Choroid plexus epithelial cell (primary cell): ENCODE results near the gene TMED8.
A peak's percentile ranks its signal among the peaks of the same experiment; 100 is the strongest.
"Not testable (repeated sequence)": the region's sequence is repeated elsewhere in the genome, so short reads cannot be mapped to it uniquely, and the experiment has no call there.

ENCODE experiments used
- DNase-seq: peaks from one replicate; pipeline ENCODE4 v3.0.0-alpha.2; 2010; ENCODE audit warnings: low read depth
- H3K4me3 ChIP-seq: 2 replicates; pipeline ENCODE4 v1.5.1; 2011; ENCODE audit warnings: low read depth, mild to moderate bottlenecking, control low read depth, low read length, moderate library complexity
- TF ChIP-seq, protein P1 (sequence below): conservative IDR thresholded peaks from 2 replicates; pipeline ENCODE4 v1.5.1; 2011; ENCODE audit warnings: low read depth, mild to moderate bottlenecking, control low read depth, inconsistent platforms, low read length, moderate library complexity

Gene TMED8

DNA sequence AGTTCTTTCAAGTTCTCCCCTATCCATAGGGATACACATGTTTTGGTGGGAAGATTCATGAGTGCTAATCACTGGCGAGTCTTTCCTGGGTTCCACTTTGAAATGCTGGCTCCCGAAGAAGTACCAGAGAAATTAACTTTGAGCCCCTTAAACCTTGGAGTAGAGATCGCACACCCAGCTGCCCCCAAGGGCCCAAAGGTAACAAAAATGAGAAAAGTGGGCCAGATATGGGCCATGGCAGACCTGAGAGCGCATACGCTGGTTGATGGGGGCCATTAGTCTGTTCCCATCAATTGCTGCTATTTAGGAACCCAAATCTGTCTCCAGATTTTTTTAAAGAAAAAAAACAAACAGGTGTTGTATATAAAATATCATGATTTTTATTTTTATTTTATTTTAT is 53.9 kb downstream of the TMED8 start:
- H3K4me3 ChIP-seq, result no peak overlapping the region
- TF ChIP-seq, protein P1, sequence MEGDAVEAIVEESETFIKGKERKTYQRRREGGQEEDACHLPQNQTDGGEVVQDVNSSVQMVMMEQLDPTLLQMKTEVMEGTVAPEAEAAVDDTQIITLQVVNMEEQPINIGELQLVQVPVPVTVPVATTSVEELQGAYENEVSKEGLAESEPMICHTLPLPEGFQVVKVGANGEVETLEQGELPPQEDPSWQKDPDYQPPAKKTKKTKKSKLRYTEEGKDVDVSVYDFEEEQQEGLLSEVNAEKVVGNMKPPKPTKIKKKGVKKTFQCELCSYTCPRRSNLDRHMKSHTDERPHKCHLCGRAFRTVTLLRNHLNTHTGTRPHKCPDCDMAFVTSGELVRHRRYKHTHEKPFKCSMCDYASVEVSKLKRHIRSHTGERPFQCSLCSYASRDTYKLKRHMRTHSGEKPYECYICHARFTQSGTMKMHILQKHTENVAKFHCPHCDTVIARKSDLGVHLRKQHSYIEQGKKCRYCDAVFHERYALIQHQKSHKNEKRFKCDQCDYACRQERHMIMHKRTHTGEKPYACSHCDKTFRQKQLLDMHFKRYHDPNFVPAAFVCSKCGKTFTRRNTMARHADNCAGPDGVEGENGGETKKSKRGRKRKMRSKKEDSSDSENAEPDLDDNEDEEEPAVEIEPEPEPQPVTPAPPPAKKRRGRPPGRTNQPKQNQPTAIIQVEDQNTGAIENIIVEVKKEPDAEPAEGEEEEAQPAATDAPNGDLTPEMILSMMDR, result no peak
- DNase-seq, result no peak

DNA sequence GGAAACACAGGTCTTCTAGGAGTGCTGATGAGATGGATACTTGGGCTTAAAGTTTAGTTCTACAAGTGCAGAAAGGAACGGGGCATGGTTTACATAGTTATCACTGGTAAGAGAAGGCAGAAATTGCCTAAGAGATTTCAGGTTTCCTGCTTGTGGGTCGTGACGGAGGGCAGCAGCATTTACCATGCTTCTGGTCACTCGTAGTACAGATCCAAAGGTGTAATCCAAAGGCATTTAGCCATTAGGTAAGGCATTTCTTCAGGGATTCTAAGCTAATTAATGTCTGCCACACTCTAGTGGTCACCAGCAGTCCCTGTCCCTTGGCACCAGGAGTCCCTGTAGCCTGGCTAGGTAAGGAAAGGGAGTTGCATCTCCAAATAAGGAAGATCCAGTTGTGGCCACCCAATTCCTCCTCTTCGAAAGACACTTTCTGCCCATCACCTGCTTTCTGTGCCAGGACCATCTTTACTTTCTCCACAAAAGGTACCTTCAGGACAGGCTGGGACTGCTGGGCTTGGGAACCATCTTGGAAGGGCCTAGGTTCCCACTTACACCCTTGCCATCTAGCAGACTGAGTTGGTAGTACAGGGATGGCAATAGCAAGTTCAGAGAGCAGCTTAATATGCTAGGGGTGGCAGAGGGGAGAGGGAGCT is 54.5 kb downstream of the TMED8 start:
- TF ChIP-seq, protein P1, result no peak
- no peak for DNase-seq
- peak overlapping the region; percentile 98 for H3K4me3 ChIP-seq

DNA sequence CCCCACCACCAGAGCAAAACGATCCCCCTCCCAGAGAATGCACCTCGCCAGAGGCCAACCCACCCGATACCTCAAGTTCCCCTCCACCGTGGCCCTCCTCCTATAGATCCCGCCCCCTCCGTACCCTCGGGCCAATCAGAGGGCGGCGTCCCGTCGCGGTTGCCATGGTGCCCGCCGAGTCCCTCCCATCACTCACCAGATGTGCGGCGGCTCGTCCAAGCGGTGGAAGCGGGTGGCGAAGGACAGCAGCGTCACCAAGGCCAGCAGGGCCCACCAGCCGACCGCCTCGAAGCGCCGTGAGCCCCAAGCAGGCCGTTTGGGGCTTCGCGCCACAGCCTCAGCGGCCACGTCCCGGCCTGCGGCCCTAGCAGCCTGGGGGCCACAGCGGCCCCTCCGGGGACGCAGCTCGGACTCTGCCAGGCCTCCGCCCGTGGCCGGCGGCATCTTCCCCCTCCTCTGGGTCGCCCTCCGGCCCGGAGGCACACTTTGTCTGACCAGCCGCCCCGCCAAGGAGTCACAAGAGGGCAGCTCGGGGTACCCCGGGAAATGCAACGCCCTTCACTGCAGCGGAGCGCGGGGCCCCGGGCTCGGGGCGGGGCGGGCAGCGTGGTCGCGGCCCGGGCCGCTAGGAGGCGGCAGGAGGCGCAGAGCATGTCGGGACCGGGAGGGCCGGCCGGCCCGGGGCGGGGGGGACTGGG is 56.5 kb downstream of the TMED8 start, which contains the start of gene POMT2:
Gene POMT2 (minus strand): TSS at position 646 of the 698 bp plus-strand sequence. CDS start 202 bp downstream, at position 444.
- TF ChIP-seq, protein P1, result no peak
- H3K4me3 ChIP-seq, result peak within 1 kb of the TSS; percentile 98
- DNase-seq, result peak; percentile 90

DNA sequence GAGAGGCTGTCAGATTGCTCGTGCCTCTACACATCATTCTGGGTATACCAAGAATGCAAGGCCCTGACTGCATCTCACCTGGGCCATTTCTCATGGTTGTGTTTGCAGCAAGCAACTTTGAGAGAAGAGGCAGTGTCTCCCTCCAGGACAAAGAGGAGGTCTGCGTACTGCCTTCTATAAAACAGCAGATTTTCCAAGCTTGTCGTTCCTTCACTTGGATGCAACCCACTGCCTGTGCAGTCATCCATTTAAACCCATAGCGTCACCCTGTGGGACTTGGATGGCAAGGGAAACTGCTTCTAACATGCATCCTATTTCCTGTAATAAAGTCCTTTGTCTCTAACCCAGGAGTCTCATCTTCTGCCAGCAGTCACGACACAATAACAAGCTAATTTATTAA is 57.5 kb downstream of the TMED8 start:
- no peak for DNase-seq
- H3K4me3 ChIP-seq, result no peak overlapping the region
- TF ChIP-seq, protein P1, result no peak

DNA sequence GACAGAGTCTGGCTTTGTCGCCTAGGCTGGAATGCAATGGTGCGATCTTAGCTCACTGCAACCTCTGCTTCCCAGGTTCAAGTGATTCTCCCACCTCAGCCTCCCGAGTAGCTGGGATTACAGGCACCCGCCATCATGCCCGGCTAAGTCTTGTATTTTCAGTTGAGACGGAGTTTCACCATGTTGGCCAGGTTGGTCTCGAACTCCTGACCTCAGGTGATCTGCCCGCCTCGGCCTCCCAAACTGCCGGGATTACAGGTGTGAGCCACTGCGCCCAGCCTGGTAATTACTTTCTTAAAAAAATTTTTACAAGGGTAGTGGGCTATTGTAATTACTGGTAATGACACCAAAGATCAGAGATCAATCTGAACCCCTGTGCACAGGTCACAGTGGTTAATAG is 58.1 kb downstream of the TMED8 start:
- not testable (repeated sequence) for H3K4me3 ChIP-seq

DNA sequence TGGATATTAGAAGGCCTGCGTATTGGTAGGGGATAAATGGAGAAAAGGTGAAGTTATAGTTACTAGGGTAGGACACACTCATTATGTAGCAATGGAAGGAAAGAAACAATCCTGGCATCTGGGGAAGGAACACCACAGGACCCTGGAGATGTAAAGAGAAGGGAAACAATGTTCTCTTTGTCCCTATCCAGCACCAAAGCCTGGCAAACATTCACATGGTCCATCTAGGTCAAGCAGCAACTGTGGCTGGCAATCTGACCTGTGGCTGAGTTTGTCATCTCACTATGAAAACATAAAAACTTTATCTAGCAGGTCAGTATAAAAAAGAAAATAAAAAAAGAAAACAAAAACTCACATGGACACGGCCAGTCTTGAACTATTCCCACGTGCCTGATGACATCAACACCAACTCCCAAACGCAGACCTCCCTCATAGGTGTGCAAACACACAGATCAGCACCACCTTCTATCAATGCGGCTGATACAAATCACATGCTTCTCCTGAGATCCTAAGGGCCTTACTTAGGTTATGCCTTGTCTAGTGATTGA is 58.8 kb downstream of the TMED8 start:
- TF ChIP-seq, protein P1, result no peak
- DNase-seq, result no peak
- no peak overlapping the region for H3K4me3 ChIP-seq

More for the DNA sequence above, 58.1 kb downstream of the TMED8 start:
- not testable (repeated sequence) for DNase-seq

DNA sequence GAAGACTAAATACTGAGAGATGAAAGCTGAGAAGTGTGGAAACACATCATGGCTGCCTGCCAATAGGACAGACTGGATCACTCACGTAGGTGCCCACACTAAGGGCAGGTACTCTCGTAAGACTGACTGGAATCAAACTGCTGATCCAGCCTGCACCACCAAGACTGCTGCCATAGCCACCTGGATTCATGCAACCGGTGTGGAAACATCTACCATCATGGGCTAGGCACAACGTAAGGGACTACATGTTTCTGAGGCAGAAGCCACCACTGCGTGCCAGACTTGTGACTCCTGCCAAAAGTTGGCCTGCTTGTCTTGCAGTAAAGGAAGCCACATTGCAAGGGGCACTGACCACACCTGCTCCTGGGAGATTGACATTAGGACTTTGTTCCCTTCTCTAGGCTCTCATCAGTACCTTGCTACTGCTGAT is 60.0 kb downstream of the TMED8 start:
- DNase-seq, result no peak
- no peak overlapping the region for H3K4me3 ChIP-seq
- TF ChIP-seq, protein P1, result no peak
